ENCODE data around the gene ANKRD40.

DNA sequence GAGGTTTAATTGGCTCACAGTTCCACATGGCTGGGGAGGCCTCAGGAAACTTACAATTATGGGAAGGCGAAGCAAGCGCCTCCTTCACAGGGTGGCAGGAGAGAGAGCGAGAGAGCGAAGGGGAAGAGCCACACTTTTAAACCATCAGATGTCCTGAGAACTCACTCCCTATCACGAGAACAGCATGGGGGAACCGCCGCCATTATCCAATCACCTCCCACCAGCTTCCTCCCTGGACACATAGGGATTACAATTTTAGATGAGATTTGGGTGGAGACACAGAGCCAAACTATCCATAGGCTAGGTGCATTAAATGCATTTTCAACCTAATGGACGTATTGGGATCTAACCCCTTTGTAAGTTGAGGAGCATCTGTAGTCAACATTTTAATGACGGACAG lies 4.9 kb upstream of the ANKRD40 start:
- TF ChIP-seq, protein P1, sequence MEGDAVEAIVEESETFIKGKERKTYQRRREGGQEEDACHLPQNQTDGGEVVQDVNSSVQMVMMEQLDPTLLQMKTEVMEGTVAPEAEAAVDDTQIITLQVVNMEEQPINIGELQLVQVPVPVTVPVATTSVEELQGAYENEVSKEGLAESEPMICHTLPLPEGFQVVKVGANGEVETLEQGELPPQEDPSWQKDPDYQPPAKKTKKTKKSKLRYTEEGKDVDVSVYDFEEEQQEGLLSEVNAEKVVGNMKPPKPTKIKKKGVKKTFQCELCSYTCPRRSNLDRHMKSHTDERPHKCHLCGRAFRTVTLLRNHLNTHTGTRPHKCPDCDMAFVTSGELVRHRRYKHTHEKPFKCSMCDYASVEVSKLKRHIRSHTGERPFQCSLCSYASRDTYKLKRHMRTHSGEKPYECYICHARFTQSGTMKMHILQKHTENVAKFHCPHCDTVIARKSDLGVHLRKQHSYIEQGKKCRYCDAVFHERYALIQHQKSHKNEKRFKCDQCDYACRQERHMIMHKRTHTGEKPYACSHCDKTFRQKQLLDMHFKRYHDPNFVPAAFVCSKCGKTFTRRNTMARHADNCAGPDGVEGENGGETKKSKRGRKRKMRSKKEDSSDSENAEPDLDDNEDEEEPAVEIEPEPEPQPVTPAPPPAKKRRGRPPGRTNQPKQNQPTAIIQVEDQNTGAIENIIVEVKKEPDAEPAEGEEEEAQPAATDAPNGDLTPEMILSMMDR (IDR thresholded peaks at IDR 0.05) = no peak
- no peak for TF ChIP-seq POLR2A (IDR thresholded peaks at IDR 0.05)
